Measurements from ENCODE around the gene SYNGR3. TPM values are rescaled to one million over a fixed set of nuclear protein-coding genes. Genes with fewer than 3 reads are reported as not detected.
A peak's percentile ranks its signal among the peaks of the same experiment; 100 is the strongest.

Gene SYNGR3
- total and polyA plus RNA-seq, 12 donors, result 0.15 to 2.5 (median 0.37) TPM; not detected in 2

- DNase-seq (peak; percentile 65 to 74), ATAC-seq (peak in 7 of 8 donors; percentile 18 to 65 (median 53))
- TF ChIP-seq, protein P1, sequence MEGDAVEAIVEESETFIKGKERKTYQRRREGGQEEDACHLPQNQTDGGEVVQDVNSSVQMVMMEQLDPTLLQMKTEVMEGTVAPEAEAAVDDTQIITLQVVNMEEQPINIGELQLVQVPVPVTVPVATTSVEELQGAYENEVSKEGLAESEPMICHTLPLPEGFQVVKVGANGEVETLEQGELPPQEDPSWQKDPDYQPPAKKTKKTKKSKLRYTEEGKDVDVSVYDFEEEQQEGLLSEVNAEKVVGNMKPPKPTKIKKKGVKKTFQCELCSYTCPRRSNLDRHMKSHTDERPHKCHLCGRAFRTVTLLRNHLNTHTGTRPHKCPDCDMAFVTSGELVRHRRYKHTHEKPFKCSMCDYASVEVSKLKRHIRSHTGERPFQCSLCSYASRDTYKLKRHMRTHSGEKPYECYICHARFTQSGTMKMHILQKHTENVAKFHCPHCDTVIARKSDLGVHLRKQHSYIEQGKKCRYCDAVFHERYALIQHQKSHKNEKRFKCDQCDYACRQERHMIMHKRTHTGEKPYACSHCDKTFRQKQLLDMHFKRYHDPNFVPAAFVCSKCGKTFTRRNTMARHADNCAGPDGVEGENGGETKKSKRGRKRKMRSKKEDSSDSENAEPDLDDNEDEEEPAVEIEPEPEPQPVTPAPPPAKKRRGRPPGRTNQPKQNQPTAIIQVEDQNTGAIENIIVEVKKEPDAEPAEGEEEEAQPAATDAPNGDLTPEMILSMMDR (IDR thresholded peaks at IDR 0.05), result peak in 1 of 9 donors; percentile 16
- Histone ChIP-seq H3K4me3 (peak overlapping the region in 1 of 10 donors; percentile 5), H3K27me3 (no peaks in the 10 kb centered on the region), H3K9me3 (no peaks in the 10 kb centered on the region), H3K36me3 (peaks cover 0 to 20% (median 8%) of the 10 kb centered on the region in 9 donors), H3K27ac (peak overlapping the region in 9 of 10 donors; percentile 8 to 96 (median 93)), H3K4me1 (peaks cover 54 to 100% (median 89%) of the 10 kb centered on the region in 9 donors)
- 44 to 49% methylated on average over 18 to 22 of the region's 22 CpGs for WGBS, 2 donors
- intact Hi-C loops (cut with DNase I), result no loop called here
Measured at GRCh38 chr16:2042171-2042985, 52.6 kb downstream of the SYNGR3 start.

DNA sequence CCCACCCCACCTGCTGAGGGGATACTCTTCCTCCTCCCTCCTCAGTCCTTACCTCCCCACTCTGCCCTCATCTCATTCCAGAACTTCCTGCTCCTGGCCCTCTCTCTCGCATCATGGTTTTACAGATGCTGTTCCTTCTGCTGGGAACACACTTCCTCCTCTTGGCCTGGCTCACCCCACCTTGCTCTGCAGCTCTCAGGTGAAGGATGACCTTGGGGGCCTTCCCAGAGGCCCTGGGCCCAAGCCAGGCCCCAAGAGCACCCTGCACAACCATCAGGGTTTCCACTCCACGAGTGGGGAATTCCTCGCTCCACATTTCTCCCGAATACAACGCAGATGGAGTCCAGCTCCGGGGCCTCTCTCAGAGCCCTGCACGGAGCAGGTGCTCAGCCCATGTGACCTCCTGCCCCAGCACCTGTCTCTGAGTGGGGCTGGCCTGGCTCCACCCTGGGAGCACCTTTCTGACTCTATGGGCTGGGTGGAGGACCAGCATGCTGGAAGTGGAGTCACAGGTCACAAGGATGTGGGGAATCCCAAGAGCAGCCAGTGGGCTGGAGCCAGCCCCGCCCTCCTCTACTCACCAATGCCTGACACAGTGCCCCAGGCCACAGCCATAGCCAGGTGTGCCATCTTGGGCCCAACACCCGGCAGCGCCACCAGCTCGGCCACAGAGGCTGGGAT is 53.4 kb downstream of the SYNGR3 start:
- H3K36me3 ChIP-seq, result peaks cover 0 to 12% (median 5%) of the 10 kb centered on the region in 9 donors
- DNase-seq (no peak), ATAC-seq (no peak)
- no peaks in the 10 kb centered on the region for H3K9me3 ChIP-seq
- 68 to 70% methylated on average over 11 of the region's 11 CpGs for WGBS, 2 donors
- intact Hi-C loops (cut with DNase I), result no loop called here
- no peaks in the 10 kb centered on the region for H3K27me3 ChIP-seq
- TF ChIP-seq, protein P1 (IDR thresholded peaks at IDR 0.05), result no peak
- peak overlapping the region in 9 of 10 donors; percentile 9 to 95 (median 68) for H3K27ac ChIP-seq
- peak overlapping the region in 5 of 10 donors; percentile 9 to 28 (median 19) for H3K4me3 ChIP-seq
- peaks cover 47 to 94% (median 83%) of the 10 kb centered on the region in 9 donors for H3K4me1 ChIP-seq

Other genes with a start within 250 kb of the SYNGR3 start
Only the 30 nearest of the 32 such genes appear.
- gene NME3, start 218.4 kb upstream of the SYNGR3 start, total RNA-seq, result 10 to 100 TPM; 21.8 to 41.1 (median 30.3) TPM
- 100 to 1,000 TPM in 1 of 2 donors, 10 to 100 TPM in 1; 47.7 to 176 TPM for gene NME3, start 218.4 kb upstream of the SYNGR3 start, polyA plus RNA-seq
- gene EME2, start 217.2 kb upstream of the SYNGR3 start, total RNA-seq, result 10 to 100 TPM in 1 of 10 donors, 1 to 10 TPM in 9; 4.9 to 13.8 (median 7.3) TPM
- 10 to 100 TPM in 1 of 2 donors, 1 to 10 TPM in 1; 3.0 to 17.9 TPM for gene EME2, start 217.2 kb upstream of the SYNGR3 start, polyA plus RNA-seq
- gene MRPS34, start 216.8 kb upstream of the SYNGR3 start, total RNA-seq, result 10 to 100 TPM; 57.8 to 94.9 (median 76.2) TPM
- gene MRPS34, start 216.8 kb upstream of the SYNGR3 start, polyA plus RNA-seq, result 100 to 1,000 TPM in 1 of 2 donors, 10 to 100 TPM in 1; 84.7 to 141 TPM
- 10 to 100 TPM; 25.1 to 52.4 (median 27.1) TPM for gene SPSB3, start 207.4 kb upstream of the SYNGR3 start, total RNA-seq
- 10 to 100 TPM; 52.0 to 97.7 TPM for gene SPSB3, start 207.4 kb upstream of the SYNGR3 start, polyA plus RNA-seq
- gene NUBP2, start 207.0 kb upstream of the SYNGR3 start, total RNA-seq, result 10 to 100 TPM; 24.1 to 35.3 (median 28.7) TPM
- gene NUBP2, start 207.0 kb upstream of the SYNGR3 start, polyA plus RNA-seq, result 10 to 100 TPM; 40.5 to 74.1 TPM
- gene IGFALS, start 196.3 kb upstream of the SYNGR3 start, total RNA-seq, result under 1 TPM in 4 of 10 donors, not detected in 6; 0.11 to 0.37 (median 0.13) TPM
- gene IGFALS, start 196.3 kb upstream of the SYNGR3 start, polyA plus RNA-seq, result under 1 TPM; 0.04 to 0.59 TPM
- gene HAGH, start 163.1 kb upstream of the SYNGR3 start, total RNA-seq, result 100 to 1,000 TPM; 115 to 179 (median 161) TPM
- 100 to 1,000 TPM; 146 to 172 TPM for gene HAGH, start 163.1 kb upstream of the SYNGR3 start, polyA plus RNA-seq
- gene FAHD1, start 162.8 kb upstream of the SYNGR3 start, total RNA-seq, result 10 to 100 TPM; 16.2 to 47.6 (median 28.6) TPM
- 10 to 100 TPM; 31.8 to 32.3 TPM for gene FAHD1, start 162.8 kb upstream of the SYNGR3 start, polyA plus RNA-seq
- gene MEIOB, start 117.8 kb upstream of the SYNGR3 start, total RNA-seq, result not detected
- gene MEIOB, start 117.8 kb upstream of the SYNGR3 start, polyA plus RNA-seq, result not detected
- not detected for gene HS3ST6, start 71.6 kb upstream of the SYNGR3 start, total RNA-seq
- under 1 TPM in 1 of 2 donors, not detected in 1; 0.03 TPM for gene HS3ST6, start 71.6 kb upstream of the SYNGR3 start, polyA plus RNA-seq
- 10 to 100 TPM; 24.6 to 53.7 (median 34.3) TPM for gene MSRB1, start 46.8 kb upstream of the SYNGR3 start, total RNA-seq
- gene MSRB1, start 46.8 kb upstream of the SYNGR3 start, polyA plus RNA-seq, result 10 to 100 TPM; 41.4 to 82.2 TPM
- 100 to 1,000 TPM; 173 to 282 (median 254) TPM for gene RPL3L, start 35.3 kb upstream of the SYNGR3 start, total RNA-seq
- 100 to 1,000 TPM; 124 to 164 TPM for gene RPL3L, start 35.3 kb upstream of the SYNGR3 start, polyA plus RNA-seq
- gene NDUFB10, start 30.4 kb upstream of the SYNGR3 start, total RNA-seq, result 100 to 1,000 TPM; 375 to 755 (median 559) TPM
- gene NDUFB10, start 30.4 kb upstream of the SYNGR3 start, polyA plus RNA-seq, result 1,000 to 10,000 TPM in 1 of 2 donors, 100 to 1,000 TPM in 1; 824 to 1,046 TPM
- 1,000 to 10,000 TPM in 3 of 10 donors, 100 to 1,000 TPM in 7; 691 to 1,555 (median 813) TPM for gene RPS2, start 25.1 kb upstream of the SYNGR3 start, total RNA-seq
- 1,000 to 10,000 TPM; 1,955 to 3,593 TPM for gene RPS2, start 25.1 kb upstream of the SYNGR3 start, polyA plus RNA-seq
- gene RNF151, start 23.1 kb upstream of the SYNGR3 start, total RNA-seq, result not detected
- gene RNF151, start 23.1 kb upstream of the SYNGR3 start, polyA plus RNA-seq, result not detected
- gene TBL3, start 17.9 kb upstream of the SYNGR3 start, total RNA-seq, result 10 to 100 TPM; 18.5 to 26.7 (median 21.9) TPM
- 10 to 100 TPM; 57.4 to 71.1 TPM for gene TBL3, start 17.9 kb upstream of the SYNGR3 start, polyA plus RNA-seq
- not detected for gene NOXO1, start 8.5 kb upstream of the SYNGR3 start, total RNA-seq
- gene NOXO1, start 8.5 kb upstream of the SYNGR3 start, polyA plus RNA-seq, result under 1 TPM; 0.09 to 0.29 TPM
- 10 to 100 TPM; 14.7 to 30.2 (median 24.5) TPM for gene GFER, start 5.8 kb upstream of the SYNGR3 start, total RNA-seq
- gene GFER, start 5.8 kb upstream of the SYNGR3 start, polyA plus RNA-seq, result 10 to 100 TPM; 37.5 to 65.6 TPM
- 10 to 100 TPM in 9 of 10 donors, 1 to 10 TPM in 1; 9.5 to 24.7 (median 14.2) TPM for gene ZNF598, start 19.9 kb downstream of the SYNGR3 start, total RNA-seq
- 10 to 100 TPM; 12.6 to 25.3 TPM for gene ZNF598, start 19.9 kb downstream of the SYNGR3 start, polyA plus RNA-seq
- gene NPW, start 29.8 kb downstream of the SYNGR3 start, total RNA-seq, result under 1 TPM in 1 of 10 donors, not detected in 9; 0.39 TPM
- gene NPW, start 29.8 kb downstream of the SYNGR3 start, polyA plus RNA-seq, result under 1 TPM in 1 of 2 donors, not detected in 1; 0.54 TPM
- gene NHERF2, start 36.9 kb downstream of the SYNGR3 start, total RNA-seq, result 100 to 1,000 TPM in 9 of 10 donors, 10 to 100 TPM in 1; 94.3 to 429 (median 146) TPM
- gene NHERF2, start 36.9 kb downstream of the SYNGR3 start, polyA plus RNA-seq, result 100 to 1,000 TPM; 314 to 640 TPM
- gene NTHL1, start 57.9 kb downstream of the SYNGR3 start, total RNA-seq, result 10 to 100 TPM in 8 of 10 donors, 1 to 10 TPM in 2; 9.8 to 24.9 (median 12.3) TPM
- 10 to 100 TPM; 16.1 to 51.9 TPM for gene NTHL1, start 57.9 kb downstream of the SYNGR3 start, polyA plus RNA-seq
- gene TSC2, start 58.0 kb downstream of the SYNGR3 start, total RNA-seq, result 10 to 100 TPM; 54.7 to 87.0 (median 71.5) TPM
- 10 to 100 TPM; 28.8 to 83.3 TPM for gene TSC2, start 58.0 kb downstream of the SYNGR3 start, polyA plus RNA-seq
- gene PKD1, start 145.9 kb downstream of the SYNGR3 start, total RNA-seq, result 100 to 1,000 TPM in 6 of 10 donors, 10 to 100 TPM in 4; 79.3 to 122 (median 104) TPM
- 100 to 1,000 TPM in 1 of 2 donors, 10 to 100 TPM in 1; 76.7 to 114 TPM for gene PKD1, start 145.9 kb downstream of the SYNGR3 start, polyA plus RNA-seq
- gene RAB26, start 158.7 kb downstream of the SYNGR3 start, total RNA-seq, result 1 to 10 TPM in 8 of 10 donors, under 1 TPM in 2; 0.74 to 4.3 (median 1.6) TPM
- gene RAB26, start 158.7 kb downstream of the SYNGR3 start, polyA plus RNA-seq, result 1 to 10 TPM in 1 of 2 donors, under 1 TPM in 1; 0.26 to 6.4 TPM
- 10 to 100 TPM; 16.9 to 44.9 (median 23.8) TPM for gene TRAF7, start 165.8 kb downstream of the SYNGR3 start, total RNA-seq
- 10 to 100 TPM; 14.6 to 28.2 TPM for gene TRAF7, start 165.8 kb downstream of the SYNGR3 start, polyA plus RNA-seq
- 1 to 10 TPM in 5 of 10 donors, under 1 TPM in 5; 0.24 to 6.0 (median 1.1) TPM for gene CASKIN1, start 206.6 kb downstream of the SYNGR3 start, total RNA-seq
- gene CASKIN1, start 206.6 kb downstream of the SYNGR3 start, polyA plus RNA-seq, result 1 to 10 TPM in 1 of 2 donors, under 1 TPM in 1; 0.33 to 3.4 TPM
- gene MLST8, start 215.5 kb downstream of the SYNGR3 start, total RNA-seq, result 10 to 100 TPM; 19.3 to 28.8 (median 23.6) TPM
- gene MLST8, start 215.5 kb downstream of the SYNGR3 start, polyA plus RNA-seq, result 10 to 100 TPM; 38.8 to 43.1 TPM
- gene BRICD5, start 220.9 kb downstream of the SYNGR3 start, total RNA-seq, result 10 to 100 TPM in 1 of 10 donors, 1 to 10 TPM in 9; 4.3 to 15.6 (median 7.2) TPM
- gene BRICD5, start 220.9 kb downstream of the SYNGR3 start, polyA plus RNA-seq, result 10 to 100 TPM; 14.7 to 31.7 TPM
- gene PGP, start 224.9 kb downstream of the SYNGR3 start, total RNA-seq, result 10 to 100 TPM; 21.1 to 48.3 (median 25.7) TPM
- 10 to 100 TPM; 31.3 to 33.1 TPM for gene PGP, start 224.9 kb downstream of the SYNGR3 start, polyA plus RNA-seq